HG03521 (cell line): Measurements from ENCODE around the gene HMX3.

Experiments
- ATAC-seq: cut with Tn5 transposase; IDR thresholded peaks from one replicate; pipeline ENCODE4 v1.9.1; 2021; ENCODE audit warnings: mild to moderate bottlenecking, moderate library complexity; ENCODE audit not compliant: unreplicated experiment

HMX3 gene

DNA sequence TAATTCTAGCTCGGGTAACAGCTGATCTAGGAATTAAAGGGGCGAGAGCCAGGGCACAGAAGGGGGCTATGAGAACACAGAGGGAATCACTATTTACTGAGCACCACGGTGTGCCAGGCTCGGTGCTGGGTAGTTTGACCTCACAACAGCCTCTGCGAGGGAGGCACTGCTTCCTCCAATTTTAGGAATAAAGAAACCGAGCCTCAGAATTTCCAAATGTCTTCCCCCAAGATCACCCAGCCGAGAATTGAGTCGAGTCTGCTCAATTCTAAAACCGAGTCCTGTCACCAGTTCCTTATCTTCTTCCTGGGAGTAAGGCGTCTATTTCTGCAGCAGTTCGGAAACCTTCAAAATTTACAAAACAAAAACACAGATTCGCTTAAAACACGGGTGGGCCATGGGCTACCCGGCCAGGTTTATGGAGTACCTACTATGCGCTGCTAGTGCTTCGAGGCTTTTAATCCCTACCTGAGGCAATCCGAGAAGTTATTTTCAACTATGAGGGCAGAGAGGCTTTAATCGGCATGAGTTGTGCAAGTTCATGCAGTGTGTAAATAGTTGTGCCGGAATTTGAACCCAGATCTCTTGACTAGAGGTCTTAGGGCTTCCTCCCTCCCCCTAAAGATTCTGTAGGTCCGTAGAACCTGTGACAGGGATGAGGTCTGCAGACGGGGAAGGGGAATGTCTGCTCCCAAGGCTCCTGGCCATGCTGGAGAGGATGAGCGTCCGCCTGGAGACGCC is 11.3 kb downstream of the HMX3 start:
- ATAC-seq = no peak

DNA sequence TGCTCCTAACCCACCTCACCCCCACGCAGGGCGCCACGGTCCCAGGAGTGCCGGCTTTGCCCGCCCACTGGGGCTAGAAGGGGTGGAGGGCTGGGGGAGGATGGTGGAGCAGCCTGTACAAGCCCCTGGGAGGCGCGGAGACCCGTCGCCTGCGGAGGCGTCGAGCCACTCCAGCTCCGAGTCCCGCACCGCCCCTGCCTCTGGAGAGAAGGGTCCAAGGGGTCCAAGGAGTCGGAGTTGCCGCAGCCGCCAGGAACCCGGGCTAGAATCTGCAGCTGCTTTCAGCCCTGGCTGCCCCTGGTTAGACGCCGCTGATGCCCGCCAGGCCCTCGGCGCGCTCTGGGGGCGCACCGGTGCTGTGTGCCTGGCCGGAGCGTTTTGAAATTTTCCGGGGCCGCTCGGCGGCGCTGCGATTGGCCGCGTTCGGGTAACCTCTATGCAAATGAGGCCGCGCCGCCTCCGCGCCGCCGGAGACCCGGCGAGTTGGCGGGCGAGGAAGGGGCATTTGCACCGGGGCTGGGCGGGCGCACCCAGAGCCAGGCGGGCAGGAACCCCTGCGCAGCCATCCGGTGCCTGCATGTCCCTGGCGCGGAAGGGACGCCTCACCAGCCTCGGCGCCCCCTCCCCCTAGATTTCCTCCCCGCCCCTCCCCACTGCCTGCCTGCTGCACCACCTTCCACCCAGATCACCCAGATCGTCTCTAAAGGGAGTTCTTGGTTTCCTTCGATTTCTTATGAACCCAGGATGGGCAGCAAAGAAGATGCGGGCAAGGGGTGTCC is 12.1 kb downstream of the HMX3 start, which contains the start of gene HMX2:
Gene HMX2, plus strand, starts transcription at position 502 of the 779 bp plus-strand sequence. Its CDS starts 243 bp downstream, at position 745.
- no peak for ATAC-seq

DNA sequence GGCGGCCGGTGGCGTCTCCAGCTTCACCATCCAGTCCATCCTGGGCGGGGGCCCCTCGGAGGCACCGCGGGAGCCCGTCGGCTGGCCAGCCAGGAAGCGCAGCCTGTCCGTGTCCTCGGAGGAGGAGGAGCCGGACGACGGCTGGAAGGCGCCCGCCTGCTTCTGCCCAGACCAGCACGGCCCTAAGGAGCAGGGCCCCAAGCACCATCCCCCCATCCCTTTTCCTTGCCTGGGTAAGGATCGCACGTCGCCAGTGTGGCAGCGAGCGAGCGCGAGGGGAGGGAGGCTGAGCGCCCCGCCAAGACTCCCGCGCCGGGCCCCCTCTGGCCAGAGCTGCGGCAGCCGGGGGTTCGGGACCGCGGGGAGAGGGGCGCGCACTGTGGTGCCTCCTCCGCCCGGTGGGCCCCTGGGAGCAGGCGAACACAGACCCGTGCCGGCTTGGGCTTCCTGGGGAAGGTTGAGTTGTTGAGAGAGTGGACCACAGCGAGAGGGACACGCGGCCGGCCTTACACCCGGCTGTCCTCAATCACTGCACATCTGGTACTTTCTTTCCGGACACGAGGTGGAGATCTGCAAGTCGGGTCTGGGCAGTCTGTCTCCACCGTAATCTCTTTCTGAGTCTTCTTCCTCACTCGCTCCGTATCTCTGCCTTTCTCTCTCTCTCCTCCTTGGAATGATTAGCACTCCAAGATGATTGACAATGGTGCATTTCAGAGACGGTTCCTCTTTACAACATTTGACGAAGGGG is 12.8 kb downstream of the HMX3 start:
- ATAC-seq = no peak

DNA sequence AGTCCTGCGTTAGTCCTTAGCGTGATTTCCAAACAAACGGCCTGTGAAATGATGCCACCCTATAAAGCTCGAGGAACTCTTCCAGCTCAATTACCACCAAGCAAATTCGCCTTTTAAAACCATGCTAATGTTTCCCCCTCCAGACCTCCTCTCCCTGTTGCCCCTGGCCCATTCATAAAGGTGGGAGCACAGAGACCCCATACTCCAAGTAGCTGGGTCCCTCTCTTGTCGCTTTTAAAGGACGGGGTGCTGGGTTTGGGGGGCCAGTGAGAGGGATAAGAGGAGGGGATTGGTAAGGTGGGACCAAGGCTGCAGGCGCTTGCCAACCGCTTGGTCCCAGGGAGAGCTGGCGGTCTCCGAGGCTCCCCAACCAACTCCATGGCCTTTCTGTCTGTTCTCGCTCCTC is 13.4 kb downstream of the HMX3 start:
- ATAC-seq = no peak

DNA sequence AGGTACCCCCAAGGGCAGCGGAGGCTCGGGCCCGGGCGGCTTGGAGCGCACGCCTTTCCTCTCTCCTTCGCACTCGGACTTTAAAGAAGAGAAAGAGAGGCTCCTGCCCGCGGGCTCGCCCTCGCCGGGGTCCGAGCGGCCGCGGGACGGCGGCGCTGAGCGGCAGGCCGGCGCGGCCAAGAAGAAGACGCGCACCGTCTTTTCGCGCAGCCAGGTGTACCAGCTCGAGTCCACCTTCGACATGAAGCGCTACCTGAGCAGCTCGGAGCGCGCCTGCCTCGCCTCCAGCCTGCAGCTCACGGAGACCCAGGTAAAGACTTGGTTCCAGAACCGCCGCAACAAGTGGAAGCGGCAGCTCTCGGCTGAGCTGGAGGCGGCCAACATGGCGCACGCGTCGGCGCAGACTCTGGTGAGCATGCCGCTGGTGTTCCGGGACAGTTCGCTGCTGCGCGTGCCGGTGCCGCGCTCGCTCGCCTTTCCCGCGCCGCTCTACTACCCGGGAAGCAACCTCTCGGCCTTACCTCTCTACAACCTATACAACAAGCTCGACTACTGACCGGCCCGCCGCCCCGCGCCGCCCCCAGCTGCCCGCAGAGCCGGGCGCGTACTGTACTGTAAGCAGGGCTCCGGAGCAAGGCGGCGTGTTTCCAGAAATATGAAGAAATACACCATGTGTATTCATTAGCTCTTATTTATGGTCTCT is 13.9 kb downstream of the HMX3 start:
- ATAC-seq = no peak

DNA sequence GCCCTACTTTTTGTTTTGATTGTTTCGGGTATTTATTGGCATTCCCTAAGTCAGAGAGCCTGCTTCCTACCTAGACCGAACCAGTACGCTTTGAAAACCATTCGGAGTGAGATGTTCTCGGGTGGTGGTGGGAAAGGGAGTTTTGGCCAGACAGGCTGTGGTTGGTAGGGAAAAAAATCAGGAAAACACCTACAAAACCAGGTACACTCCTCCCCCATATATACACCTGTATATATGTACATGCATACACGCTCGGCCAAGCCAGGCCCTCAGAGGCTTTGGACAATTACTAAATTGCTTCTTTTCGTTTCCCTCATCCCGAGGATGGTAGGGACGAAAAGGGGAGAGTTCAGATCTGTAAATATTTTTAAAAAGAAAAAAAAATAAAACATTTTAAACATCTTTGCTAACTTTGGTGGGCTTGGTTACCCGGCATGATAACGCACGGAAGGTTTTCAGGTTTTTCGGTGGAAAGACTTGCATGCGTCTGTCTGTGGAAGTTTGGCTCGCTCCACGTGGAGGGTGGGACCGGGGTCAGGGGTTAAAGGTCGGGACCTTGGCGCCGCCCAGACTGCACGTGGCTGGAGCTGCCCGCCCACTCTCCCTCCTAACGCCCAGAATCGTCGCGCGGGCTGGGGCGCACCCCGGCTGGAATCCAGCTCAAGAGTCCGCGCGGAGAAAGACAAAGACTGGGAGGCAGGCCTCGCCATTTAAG is 14.7 kb downstream of the HMX3 start:
- no peak for ATAC-seq

DNA sequence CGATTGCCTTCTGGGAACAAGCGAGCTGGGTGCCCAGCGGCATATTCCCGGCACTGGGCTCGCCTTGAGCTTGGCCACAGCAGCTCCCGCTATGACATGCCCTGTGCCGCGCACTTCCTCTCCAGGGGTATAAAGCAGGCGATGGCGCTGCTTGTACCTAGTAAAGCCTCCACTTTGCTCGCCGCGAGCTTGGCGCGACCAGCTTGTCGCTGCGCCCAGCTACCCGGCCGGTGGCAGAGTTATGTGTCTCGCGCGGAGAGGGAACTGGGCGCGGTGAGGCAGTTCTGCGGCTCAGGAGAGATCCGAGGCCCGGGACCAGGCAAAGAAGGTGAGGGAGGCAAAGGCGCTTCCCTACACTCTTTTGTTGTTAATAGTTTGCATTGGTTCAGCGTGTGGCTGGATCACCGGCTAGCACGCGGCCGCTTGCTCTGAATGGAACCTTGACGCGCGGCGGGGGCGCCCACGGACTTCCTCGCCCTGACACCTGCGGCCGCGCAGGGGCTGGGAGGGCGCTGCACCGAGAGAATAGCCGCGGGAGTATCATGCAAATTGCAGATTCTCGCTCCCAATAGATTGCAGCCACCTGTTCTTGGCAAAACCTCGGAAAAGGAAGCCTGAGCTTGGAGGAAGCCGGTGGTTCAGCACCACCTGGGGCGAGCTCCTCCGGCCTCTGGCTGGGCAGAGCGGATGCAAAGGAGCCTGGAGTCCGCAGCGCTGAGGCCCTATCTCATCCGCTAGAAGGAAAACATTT is 15.4 kb downstream of the HMX3 start:
- ATAC-seq = no peak

DNA sequence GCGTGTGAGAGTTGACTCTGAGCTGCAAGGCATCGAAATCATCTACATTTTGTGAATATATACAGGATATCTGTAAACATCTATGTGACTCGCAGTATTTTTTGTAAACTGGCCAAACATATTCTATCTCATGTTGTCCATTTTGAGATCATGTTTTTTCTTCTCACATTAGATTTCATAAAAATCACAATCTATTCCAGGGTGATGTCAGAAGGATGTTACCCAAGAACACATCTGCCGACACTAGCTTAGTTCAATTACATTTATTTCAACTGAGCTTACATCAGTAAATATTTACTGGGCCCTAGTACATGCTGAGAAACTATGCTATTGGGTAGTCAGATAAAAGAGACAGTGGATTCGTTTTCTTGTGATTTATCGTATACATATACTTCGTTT is 16.0 kb downstream of the HMX3 start:
- no peak for ATAC-seq

DNA sequence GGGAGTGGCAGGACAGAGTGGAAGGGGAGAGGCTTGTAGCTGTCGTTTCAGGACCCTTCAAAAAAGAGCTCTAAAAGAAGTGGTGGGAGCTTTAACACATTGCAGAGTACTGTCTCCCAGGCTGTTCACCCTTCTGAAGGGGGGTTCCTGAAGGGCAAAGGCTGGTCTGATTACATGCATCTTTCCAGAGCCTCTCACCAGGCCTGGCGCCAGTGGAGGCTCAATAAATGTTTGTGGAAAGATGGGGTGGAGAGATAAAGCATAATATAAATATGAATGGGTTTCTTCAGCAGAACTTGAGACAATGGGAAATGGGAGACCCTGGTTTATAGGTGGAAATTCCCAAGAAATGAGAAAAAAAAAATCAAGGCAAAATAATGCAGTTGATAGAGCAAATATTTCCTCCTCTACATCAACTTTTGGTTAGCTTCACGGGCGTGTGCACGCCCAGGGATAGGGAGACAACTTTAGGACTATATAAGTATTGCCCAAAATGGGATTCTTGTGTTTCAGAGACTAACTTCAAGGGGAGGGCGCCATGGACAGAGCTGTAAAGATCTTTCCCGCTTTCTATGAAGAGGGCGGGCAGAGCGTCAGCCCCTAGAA is 17.8 kb downstream of the HMX3 start:
- ATAC-seq = no peak

DNA sequence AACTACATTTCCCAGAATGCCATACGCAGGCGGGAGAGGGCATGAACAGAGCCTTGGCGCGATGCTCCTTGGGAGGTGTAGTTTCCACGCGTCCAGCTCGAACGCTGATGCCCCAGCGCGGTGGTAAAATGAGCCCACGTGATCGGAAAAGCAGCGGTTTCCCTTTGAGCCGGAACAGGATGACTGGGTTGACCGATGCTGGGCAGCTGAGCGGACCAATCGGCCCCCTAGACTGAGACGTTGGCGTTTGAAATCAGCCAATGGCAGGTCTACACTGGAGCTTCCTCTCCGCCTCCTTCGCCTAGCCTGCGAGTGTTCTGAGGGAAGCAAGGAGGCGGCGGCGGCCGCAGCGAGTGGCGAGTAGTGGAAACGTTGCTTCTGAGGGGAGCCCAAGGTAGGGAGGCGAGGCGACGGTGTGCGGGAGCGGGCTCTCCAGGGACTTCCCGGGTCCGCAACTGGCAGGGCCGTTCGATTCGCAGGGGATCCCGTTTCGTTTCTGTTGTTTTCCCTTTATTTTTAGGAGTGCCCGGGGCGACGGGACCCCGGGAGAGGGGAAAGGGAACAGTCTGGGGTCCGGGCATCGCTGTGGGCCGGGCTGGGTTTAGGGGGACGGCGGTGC is 18.4 kb downstream of the HMX3 start, which contains the start of gene BUB3:
Gene BUB3, plus strand, starts transcription at position 311 of the 619 bp plus-strand sequence. CDS start 516 bp downstream, outside the sequence.
- ATAC-seq = peak; percentile 93

DNA sequence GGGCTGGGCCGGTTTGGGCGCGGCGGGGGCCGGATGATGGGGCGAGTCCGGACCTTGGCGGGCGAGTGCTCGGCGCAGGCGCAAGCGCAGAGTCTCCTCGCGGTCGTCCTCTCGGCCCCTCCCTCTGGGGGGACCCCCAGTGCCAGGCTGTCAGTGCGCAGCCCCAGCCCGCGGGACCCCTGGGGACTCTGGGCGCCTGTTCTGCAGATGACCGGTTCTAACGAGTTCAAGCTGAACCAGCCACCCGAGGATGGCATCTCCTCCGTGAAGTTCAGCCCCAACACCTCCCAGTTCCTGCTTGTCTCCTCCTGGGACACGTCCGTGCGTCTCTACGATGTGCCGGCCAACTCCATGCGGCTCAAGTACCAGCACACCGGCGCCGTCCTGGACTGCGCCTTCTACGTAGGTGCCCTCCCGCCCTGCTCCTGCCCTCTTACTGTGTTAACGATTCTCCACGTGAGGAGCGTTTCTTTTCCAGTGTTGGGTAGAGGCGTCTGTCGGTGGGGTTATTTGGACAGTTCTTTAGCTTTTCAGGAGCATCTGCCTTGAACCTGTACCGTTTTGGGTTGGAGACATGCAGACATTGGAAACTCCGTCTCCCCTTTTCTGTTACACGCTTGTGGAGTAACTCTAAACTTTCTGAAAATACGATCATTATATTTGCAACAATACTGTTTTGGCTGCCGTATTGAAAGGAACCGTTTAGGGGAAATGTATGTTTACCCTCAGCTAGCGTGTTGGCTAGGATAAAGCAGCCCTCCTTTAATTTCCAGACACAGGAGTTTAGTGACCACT is 19.1 kb downstream of the HMX3 start:
- ATAC-seq = peak; percentile 35

DNA sequence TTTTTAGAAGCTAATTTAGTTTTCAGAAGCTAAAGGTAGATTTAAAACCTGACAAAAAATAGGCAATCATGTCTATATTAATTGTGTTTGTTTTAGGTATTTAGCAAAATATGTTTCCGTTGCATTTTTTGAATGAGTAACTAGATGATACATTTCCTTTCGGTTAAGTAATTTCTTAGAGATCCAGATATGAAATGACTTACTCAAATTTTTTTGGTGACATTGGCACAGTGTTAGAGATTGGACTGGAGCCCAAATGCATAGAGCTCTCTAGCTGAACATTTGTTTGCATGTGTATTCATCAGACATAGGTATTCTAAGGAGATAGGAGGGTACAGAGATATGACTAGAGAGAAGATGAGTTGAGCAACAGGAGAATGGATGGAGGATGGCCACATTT is 20.3 kb downstream of the HMX3 start:
- ATAC-seq = no peak

DNA sequence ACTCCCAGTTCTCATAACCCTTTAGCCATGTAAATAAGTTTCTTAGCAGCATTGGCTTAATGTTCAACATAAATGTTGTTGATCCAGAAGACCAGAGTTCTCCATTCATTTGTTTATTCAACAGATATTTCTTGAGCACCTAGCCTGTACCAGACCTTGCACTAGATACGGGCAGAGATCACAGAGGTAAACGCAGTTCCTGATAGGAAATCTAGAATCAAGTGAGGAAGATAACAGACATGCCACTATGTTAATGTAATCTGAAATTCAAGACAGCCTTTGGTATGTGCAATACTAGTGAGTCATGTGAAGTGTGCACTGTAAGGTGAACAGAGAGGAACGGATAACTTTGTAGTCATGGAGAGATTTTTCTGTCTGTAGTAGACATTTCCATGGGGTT is 21.4 kb downstream of the HMX3 start:
- ATAC-seq = no peak

DNA sequence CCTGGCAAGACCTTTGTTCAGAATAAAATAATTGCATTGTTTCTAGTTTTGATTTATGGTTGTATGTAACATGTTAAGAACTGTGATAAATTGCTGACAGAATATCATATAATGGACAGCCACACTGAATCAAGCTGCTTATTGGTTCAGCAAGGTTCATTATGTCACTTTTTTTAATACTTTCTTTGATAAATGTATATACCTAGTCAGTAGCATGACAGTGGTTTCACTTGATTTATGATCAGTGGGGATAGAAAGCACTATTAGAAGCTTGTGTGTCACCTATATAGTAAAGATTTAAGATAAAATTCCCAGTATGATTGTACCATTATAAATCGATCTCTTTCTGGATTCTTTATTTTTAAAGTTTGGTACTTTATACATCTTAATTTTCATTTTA is 22.9 kb downstream of the HMX3 start:
- ATAC-seq = no peak

DNA sequence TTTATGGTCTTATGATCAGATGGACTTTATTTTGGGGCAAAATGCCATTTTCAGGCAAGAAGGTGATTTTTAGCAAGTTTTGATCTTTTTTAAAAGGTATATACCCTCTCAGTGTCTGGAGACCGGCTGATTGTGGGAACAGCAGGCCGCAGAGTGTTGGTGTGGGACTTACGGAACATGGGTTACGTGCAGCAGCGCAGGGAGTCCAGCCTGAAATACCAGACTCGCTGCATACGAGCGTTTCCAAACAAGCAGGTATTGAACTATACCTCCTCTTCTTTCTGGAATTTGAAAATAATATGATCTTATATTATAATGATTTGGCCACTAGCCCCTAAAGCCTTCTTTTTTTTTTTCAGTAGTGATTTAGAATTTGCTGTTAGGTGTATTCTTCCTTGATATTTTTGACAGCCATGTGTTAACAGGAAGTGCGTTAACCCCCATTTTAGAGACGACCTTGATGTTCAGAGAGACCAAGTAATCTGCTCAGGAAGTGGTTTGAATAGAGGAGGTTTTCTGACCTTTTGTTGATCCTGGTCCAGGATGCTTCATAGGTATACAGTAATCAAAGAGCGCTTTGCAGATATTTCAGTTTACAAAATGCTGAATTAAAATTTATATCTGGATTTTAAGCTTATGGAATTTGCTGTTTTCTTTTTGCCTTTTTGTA is 24.7 kb downstream of the HMX3 start:
- no peak for ATAC-seq

DNA sequence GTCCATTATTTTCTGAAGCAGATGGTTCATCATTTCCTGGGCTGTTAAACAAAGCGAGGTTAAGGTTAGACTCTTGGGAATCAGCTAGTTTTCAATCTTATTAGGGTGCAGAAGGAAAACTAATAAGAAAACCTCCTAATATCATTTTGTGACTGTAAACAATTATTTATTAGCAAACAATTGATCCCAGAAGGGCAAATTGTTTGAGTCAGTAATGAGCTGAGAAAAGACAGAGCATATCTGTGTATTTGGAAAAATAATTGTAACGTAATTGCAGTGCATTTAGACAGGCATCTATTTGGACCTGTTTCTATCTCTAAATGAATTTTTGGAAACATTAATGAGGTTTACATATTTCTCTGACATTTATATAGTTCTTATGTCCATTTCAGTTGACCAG is 28.5 kb downstream of the HMX3 start:
- ATAC-seq = no peak

DNA sequence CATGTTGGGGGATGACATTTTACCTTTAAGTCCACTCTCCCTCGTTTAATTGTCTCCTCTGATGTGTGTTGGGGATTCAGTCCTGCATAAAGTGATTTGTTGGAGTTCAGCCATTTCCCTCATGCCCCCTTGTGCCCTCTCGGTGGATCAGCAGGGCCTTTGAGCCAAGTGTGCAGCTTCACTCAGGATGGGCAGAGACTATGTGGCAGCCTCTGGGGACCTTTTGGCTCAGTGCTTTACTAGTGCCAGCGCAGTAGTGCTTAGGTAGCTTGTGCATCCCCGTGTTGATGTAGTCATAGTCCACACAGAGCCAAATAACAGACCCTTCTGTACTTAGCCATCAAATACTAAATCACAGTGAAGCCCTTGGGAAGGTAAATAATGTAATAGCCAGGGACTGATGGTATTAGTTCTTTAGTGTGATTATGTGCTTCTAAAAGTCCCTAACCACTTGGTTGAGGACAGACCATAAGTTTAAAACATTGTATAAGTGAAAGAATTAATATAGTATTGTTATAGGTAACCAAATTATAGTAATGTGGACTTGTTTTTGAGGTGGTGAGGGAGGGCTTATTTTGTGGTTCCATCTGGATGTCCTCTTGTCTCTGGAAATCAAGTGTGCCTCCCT is 29.8 kb downstream of the HMX3 start:
- no peak for ATAC-seq
